HG03196 (cell line): Measurements from ENCODE around the gene NCAPD2.
"Not testable (repeated sequence)": the region's sequence is repeated elsewhere in the genome, so short reads cannot be mapped to it uniquely, and the experiment has no call there.

Experiments
- ATAC-seq: cut with Tn5 transposase; IDR thresholded peaks from one replicate; pipeline ENCODE4 v1.9.1; 2021; ENCODE audit not compliant: unreplicated experiment

NCAPD2 gene

GRCh38 chr12:6548966-6549683 lies 55.2 kb downstream of the NCAPD2 start:
- ATAC-seq, result no peak

GRCh38 chr12:6549684-6550151 lies 55.8 kb downstream of the NCAPD2 start:
- ATAC-seq, result no peak

- no peak for ATAC-seq
Observed at GRCh38 chr12:6550294-6551062, 56.6 kb downstream of the NCAPD2 start.

- ATAC-seq, result no peak
Observed at GRCh38 chr12:6551063-6551461, 57.2 kb downstream of the NCAPD2 start.

GRCh38 chr12:6551496-6552139 lies 57.7 kb downstream of the NCAPD2 start:
- no peak for ATAC-seq

- no peak for ATAC-seq
Observed at GRCh38 chr12:6552140-6552551, 58.2 kb downstream of the NCAPD2 start.

- no peak for ATAC-seq
Observed at GRCh38 chr12:6553051-6553868, 59.4 kb downstream of the NCAPD2 start.

GRCh38 chr12:6554168-6555017 lies 60.5 kb downstream of the NCAPD2 start:
- peak; percentile 48 for ATAC-seq

GRCh38 chr12:6555018-6555691 lies 61.3 kb downstream of the NCAPD2 start:
- peak; percentile 22 for ATAC-seq

GRCh38 chr12:6556496-6556817 lies 62.6 kb downstream of the NCAPD2 start:
- not testable (repeated sequence) for ATAC-seq

- no peak for ATAC-seq
Observed at GRCh38 chr12:6556857-6557256, 63.0 kb downstream of the NCAPD2 start.

- not testable (repeated sequence) for ATAC-seq
Observed at GRCh38 chr12:6558014-6558760, 64.3 kb downstream of the NCAPD2 start.

GRCh38 chr12:6559500-6559899 lies 65.6 kb downstream of the NCAPD2 start:
- ATAC-seq, result no peak

GRCh38 chr12:6560501-6561205 lies 66.8 kb downstream of the NCAPD2 start:
- ATAC-seq, result no peak

GRCh38 chr12:6562881-6563280 lies 69.0 kb downstream of the NCAPD2 start:
- no peak for ATAC-seq

- no peak for ATAC-seq
Observed at GRCh38 chr12:6563448-6564050, 69.6 kb downstream of the NCAPD2 start.

- ATAC-seq, result no peak
Observed at GRCh38 chr12:6567112-6567670, 73.3 kb downstream of the NCAPD2 start.

GRCh38 chr12:6569312-6569711 lies 75.4 kb downstream of the NCAPD2 start:
- no peak for ATAC-seq
